Activated CD8-positive, alpha-beta memory T cell treated with anti-CD3 and anti-CD28 coated beads, Interleukin-2, amount 10 ng/mL, durations not matched to agents 7 days and 5 days (primary cell): Measurements from ENCODE around the gene DNAAF6. TPM values are rescaled to one million over a fixed set of nuclear protein-coding genes. Genes with fewer than 3 reads are reported as not detected.
A peak's percentile ranks its signal among the peaks of the same experiment; 100 is the strongest.

Source experiments
- ATAC-seq: fragments of 150-1000 bp; cut with Tn5 transposase; one replicate; pipeline ENCODE4 v1.10.0; 2021; ENCODE audit warnings: moderate library complexity
- CTCF ChIA-PET: fragments of 350-600 bp; sonication (Branson Sonifier 250); formaldehyde crosslinking; loops from one replicate; lab custom pipeline; 2021; ENCODE audit warnings: antibody characterized with exemption; lab: Charles Lee
- DNase-seq: peaks from one replicate; pipeline ENCODE4 v3.0.0-alpha.2; 2020
- H3K27ac Mint-ChIP-seq: one replicate; pipeline ENCODE4 v1.8.0; 2021; ENCODE audit warnings: mild to moderate bottlenecking, mixed read lengths
- H3K27me3 Mint-ChIP-seq: one replicate; pipeline ENCODE4 v1.8.0; 2021; ENCODE audit warnings: mixed read lengths
- H3K36me3 Mint-ChIP-seq: one replicate; pipeline ENCODE4 v1.8.0; 2021; ENCODE audit warnings: mild to moderate bottlenecking, mixed read lengths
- H3K4me1 Mint-ChIP-seq: one replicate; pipeline ENCODE4 v1.8.0; 2021; ENCODE audit warnings: mixed read lengths
- H3K4me3 Mint-ChIP-seq: one replicate; pipeline ENCODE4 v1.8.0; 2021; ENCODE audit warnings: mild to moderate bottlenecking, moderate library complexity, mixed read lengths
- H3K9me3 Mint-ChIP-seq: one replicate; pipeline ENCODE4 v1.8.0; 2022; ENCODE audit warnings: low read depth, mixed read lengths
- total RNA-seq, 2 experiments: library from RNA; stranded (reverse); gene quantifications; one replicate each; pipeline ENCODE4 v1.2.3, GENCODE V29; 2021

DNAAF6 gene
- total RNA-seq, 2 experiments from 2014 or later, result not detected

GRCh38 chrX:107213477-107213876 is 7.1 kb downstream of the DNAAF6 start:
- no peaks in the 10 kb centered on the region for H3K9me3 Mint-ChIP-seq
- CTCF ChIA-PET, result no interaction called here
- H3K4me3 Mint-ChIP-seq, result no peak overlapping the region
- DNase-seq (no peak), ATAC-seq (no peak)
- no peak overlapping the region for H3K27ac Mint-ChIP-seq
- H3K36me3 Mint-ChIP-seq, result no peaks in the 10 kb centered on the region
- no peaks in the 10 kb centered on the region for H3K4me1 Mint-ChIP-seq
- H3K27me3 Mint-ChIP-seq, result peaks cover 5% of the 10 kb centered on the region

GRCh38 chrX:107226757-107227156 is 20.3 kb downstream of the DNAAF6 start:
- no peaks in the 10 kb centered on the region for H3K4me1 Mint-ChIP-seq
- peaks cover 2% of the 10 kb centered on the region for H3K27me3 Mint-ChIP-seq
- CTCF ChIA-PET, result no interaction called here
- ATAC-seq (no peak), DNase-seq (no peak)
- no peaks in the 10 kb centered on the region for H3K9me3 Mint-ChIP-seq
- H3K36me3 Mint-ChIP-seq, result no peaks in the 10 kb centered on the region
- no peak overlapping the region for H3K27ac Mint-ChIP-seq
- H3K4me3 Mint-ChIP-seq, result no peak overlapping the region

GRCh38 chrX:107227780-107228485 is 21.5 kb downstream of the DNAAF6 start:
- Mint-ChIP-seq H3K9me3 (no peaks in the 10 kb centered on the region), H3K36me3 (no peaks in the 10 kb centered on the region), H3K27me3 (peaks cover 2% of the 10 kb centered on the region), H3K4me1 (no peaks in the 10 kb centered on the region), H3K27ac (no peak overlapping the region), H3K4me3 (no peak overlapping the region)
- no peak for ATAC-seq
- CTCF ChIA-PET, result no interaction called here
- no peak for DNase-seq

GRCh38 chrX:107228486-107228819 is 22.0 kb downstream of the DNAAF6 start:
- CTCF ChIA-PET, result no interaction called here
- Mint-ChIP-seq H3K4me3 (no peak overlapping the region), H3K27ac (no peak overlapping the region), H3K36me3 (no peaks in the 10 kb centered on the region), H3K9me3 (no peaks in the 10 kb centered on the region), H3K27me3 (peaks cover 2% of the 10 kb centered on the region), H3K4me1 (no peaks in the 10 kb centered on the region)
- no peak for DNase-seq
- ATAC-seq, result no peak

- Mint-ChIP-seq H3K27me3 (peaks cover 12% of the 10 kb centered on the region), H3K9me3 (no peaks in the 10 kb centered on the region), H3K36me3 (no peaks in the 10 kb centered on the region), H3K4me3 (no peak overlapping the region), H3K27ac (no peak overlapping the region), H3K4me1 (no peaks in the 10 kb centered on the region)
- ATAC-seq (peak; percentile 33), DNase-seq (no peak)
- CTCF ChIA-PET, result no interaction called here
Measured at GRCh38 chrX:107272431-107272921, 66.1 kb downstream of the DNAAF6 start.

- peaks cover 12% of the 10 kb centered on the region for H3K27me3 Mint-ChIP-seq
- ATAC-seq (no peak), DNase-seq (no peak)
- H3K36me3 Mint-ChIP-seq, result no peaks in the 10 kb centered on the region
- H3K4me3 Mint-ChIP-seq, result no peak overlapping the region
- no peaks in the 10 kb centered on the region for H3K4me1 Mint-ChIP-seq
- H3K9me3 Mint-ChIP-seq, result no peaks in the 10 kb centered on the region
- CTCF ChIA-PET, result no interaction called here
- no peak overlapping the region for H3K27ac Mint-ChIP-seq
Measured at GRCh38 chrX:107273795-107274194, 67.4 kb downstream of the DNAAF6 start.

GRCh38 chrX:107288676-107289075 is 82.3 kb downstream of the DNAAF6 start:
- no peak for DNase-seq
- H3K36me3 Mint-ChIP-seq, result no peaks in the 10 kb centered on the region
- H3K4me3 Mint-ChIP-seq, result no peak overlapping the region
- H3K9me3 Mint-ChIP-seq, result no peaks in the 10 kb centered on the region
- H3K27me3 Mint-ChIP-seq, result peaks cover 2% of the 10 kb centered on the region
- CTCF ChIA-PET, result no interaction called here
- no peak for ATAC-seq
- H3K27ac Mint-ChIP-seq, result no peak overlapping the region
- no peaks in the 10 kb centered on the region for H3K4me1 Mint-ChIP-seq

GRCh38 chrX:107290019-107290418 is 83.6 kb downstream of the DNAAF6 start:
- Mint-ChIP-seq H3K4me1 (no peaks in the 10 kb centered on the region), H3K9me3 (no peaks in the 10 kb centered on the region), H3K36me3 (no peaks in the 10 kb centered on the region), H3K4me3 (no peak overlapping the region), H3K27ac (no peak overlapping the region), H3K27me3 (peaks cover 2% of the 10 kb centered on the region)
- ATAC-seq (no peak), DNase-seq (no peak)
- CTCF ChIA-PET, result no interaction called here

GRCh38 chrX:107293056-107293455 is 86.6 kb downstream of the DNAAF6 start:
- Mint-ChIP-seq H3K36me3 (no peaks in the 10 kb centered on the region), H3K9me3 (no peaks in the 10 kb centered on the region), H3K4me3 (no peak overlapping the region), H3K27ac (no peak overlapping the region), H3K27me3 (peaks cover 4% of the 10 kb centered on the region), H3K4me1 (no peaks in the 10 kb centered on the region)
- CTCF ChIA-PET, result no interaction called here
- ATAC-seq (no peak), DNase-seq (no peak)

Other genes with a start within 250 kb of the DNAAF6 start
- gene MORC4, start 206.4 kb upstream of the DNAAF6 start, total RNA-seq, result 1 to 10 TPM; 7.3 to 8.4 TPM
- 10 to 100 TPM; 15.3 to 15.8 TPM for gene RBM41, start 87.8 kb upstream of the DNAAF6 start, total RNA-seq
- 1 to 10 TPM; 2.0 to 3.0 TPM for gene NUP62CL, start 178 bp upstream of the DNAAF6 start, total RNA-seq
- gene FRMPD3, start 243.0 kb downstream of the DNAAF6 start, total RNA-seq, result not detected